NK-92 treated with Interleukin-12 subunit alpha and Interleukin-12 subunit beta, amount 100 ng/mL, for 24 hours (cell line): Measurements from ENCODE around the gene NRDC.

Experiments used
- DNase-seq: peaks from one replicate; lab custom pipeline; 2025; lab: John Stamatoyannopoulos, UW

The NRDC gene, protein sequence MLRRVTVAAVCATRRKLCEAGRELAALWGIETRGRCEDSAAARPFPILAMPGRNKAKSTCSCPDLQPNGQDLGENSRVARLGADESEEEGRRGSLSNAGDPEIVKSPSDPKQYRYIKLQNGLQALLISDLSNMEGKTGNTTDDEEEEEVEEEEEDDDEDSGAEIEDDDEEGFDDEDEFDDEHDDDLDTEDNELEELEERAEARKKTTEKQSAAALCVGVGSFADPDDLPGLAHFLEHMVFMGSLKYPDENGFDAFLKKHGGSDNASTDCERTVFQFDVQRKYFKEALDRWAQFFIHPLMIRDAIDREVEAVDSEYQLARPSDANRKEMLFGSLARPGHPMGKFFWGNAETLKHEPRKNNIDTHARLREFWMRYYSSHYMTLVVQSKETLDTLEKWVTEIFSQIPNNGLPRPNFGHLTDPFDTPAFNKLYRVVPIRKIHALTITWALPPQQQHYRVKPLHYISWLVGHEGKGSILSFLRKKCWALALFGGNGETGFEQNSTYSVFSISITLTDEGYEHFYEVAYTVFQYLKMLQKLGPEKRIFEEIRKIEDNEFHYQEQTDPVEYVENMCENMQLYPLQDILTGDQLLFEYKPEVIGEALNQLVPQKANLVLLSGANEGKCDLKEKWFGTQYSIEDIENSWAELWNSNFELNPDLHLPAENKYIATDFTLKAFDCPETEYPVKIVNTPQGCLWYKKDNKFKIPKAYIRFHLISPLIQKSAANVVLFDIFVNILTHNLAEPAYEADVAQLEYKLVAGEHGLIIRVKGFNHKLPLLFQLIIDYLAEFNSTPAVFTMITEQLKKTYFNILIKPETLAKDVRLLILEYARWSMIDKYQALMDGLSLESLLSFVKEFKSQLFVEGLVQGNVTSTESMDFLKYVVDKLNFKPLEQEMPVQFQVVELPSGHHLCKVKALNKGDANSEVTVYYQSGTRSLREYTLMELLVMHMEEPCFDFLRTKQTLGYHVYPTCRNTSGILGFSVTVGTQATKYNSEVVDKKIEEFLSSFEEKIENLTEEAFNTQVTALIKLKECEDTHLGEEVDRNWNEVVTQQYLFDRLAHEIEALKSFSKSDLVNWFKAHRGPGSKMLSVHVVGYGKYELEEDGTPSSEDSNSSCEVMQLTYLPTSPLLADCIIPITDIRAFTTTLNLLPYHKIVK

DNA sequence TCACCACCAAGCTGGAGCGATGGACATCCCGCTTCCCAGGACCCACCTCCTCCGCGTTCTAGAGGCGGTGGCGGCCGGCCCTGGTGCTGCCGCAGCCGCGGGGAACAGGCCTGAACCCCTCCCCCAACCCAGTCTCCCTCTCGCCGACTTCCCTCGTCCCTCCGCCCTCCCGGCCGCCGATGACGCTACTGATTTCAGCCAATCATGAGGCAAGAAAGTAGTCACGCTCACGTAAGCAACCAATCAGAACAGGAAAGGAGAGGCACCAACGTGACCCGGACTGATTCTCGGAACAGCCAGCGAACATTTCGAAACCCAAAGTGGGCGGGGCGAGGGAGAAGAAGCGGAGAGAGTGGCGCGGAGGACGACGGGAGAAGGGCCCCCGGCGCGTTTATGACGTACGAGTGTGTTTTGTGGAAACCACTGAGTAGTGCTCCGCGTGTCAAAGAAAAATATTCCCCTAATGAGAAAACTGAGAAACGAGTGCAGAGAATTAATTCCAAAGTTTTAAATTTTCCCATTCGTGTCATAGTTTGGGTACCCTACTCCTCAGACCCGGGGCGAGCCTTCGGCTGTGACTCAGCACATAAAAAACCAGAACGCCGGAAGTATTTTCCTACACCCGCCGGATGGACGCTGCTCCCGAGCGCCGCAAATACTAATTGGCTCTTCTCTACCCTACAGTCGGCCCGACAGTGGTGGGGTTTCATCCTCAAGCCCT is at the start of gene NRDC:
Gene NRDC, minus strand, starts transcription at position 112 of the 721 bp plus-strand sequence. CDS start 112 bp downstream, outside the sequence.
- peak; percentile 99 for DNase-seq

DNA sequence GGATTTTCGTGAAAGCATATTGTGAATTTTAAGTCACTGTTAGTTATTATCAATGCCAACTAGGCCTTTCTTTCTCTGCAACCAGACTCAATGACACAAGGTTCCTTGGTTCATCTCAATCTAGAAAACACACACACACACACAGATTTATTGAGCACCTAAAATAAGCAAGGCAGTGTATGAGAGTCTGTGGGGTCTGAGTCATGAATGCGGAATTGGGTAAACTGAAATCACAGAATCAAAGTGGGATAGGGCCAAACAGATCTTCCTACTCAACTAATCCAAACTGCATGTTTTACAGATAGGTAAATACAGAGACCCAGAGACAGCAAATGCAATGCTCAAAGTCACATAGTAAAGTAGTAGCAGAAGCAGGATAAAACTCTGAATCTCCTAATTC is 48.5 kb upstream of the NRDC start:
- no peak for DNase-seq

DNA sequence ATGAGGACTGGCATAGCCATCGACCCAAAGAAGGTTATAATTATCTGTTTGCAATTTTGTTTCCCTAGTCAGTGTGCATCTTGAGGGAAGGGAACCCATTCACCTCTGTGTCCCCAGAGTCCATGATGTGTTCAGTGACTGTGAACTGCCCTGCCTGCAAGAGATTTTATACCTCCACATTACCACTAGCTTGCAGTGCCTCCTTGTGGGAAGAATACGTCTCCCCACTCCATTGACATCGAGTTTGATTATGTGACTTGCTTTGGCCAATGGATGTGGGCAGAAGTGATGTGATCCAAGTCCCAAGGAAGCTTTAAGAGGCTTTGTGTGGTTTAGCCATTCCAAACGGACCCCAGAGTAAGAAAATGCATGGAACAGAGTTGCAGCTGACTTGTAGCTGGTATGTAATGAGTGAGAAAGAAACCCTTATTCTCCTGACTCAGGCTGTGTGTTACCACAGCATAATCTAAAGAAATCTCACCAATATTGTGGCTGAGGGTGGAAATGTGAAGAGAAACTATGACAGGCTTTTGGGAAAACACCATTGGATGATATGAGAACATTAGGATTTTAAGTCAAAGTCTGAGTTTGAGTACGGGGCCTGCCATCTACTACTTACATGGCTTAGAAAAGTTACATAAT is 47.8 kb upstream of the NRDC start:
- no peak for DNase-seq

DNA sequence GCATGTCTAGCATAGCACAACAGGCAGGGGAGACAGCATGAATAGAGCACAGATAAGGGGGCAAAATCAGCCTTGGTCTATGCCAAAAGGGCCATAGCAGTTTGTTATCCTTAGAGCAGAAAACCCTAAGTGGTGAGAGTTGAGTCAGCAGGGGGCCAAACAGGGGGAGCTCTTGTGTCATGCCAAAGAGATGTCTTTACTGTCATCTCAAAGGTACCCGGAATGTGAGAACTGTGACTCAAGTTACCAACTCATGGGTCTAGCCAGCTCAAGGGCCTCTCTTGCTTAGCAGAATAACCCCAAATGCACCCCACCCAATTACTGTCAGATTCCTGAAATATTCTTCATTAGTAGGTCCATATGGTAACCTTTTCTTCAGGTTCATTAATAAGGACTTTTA is 45.9 kb upstream of the NRDC start:
- DNase-seq, result no peak

DNA sequence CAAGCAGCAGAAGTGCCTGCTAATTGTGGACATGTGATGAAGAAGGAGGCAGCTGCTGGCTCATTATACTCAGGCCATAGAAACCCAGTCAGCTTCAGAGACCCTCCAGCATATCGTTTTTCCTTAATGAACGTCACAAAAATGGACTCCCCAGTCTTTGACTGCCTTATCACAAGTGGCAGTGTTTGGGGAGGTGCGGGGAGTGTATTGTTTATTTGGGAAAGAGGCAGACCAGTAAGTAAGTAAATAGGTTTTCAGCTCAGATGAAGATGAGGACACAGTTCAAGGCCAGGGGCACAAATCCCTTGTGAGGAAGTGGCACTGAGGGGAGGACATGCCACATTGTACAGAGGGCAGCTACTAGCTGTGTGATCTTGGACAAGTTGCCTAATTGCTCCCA is 43.5 kb upstream of the NRDC start:
- DNase-seq, result no peak

DNA sequence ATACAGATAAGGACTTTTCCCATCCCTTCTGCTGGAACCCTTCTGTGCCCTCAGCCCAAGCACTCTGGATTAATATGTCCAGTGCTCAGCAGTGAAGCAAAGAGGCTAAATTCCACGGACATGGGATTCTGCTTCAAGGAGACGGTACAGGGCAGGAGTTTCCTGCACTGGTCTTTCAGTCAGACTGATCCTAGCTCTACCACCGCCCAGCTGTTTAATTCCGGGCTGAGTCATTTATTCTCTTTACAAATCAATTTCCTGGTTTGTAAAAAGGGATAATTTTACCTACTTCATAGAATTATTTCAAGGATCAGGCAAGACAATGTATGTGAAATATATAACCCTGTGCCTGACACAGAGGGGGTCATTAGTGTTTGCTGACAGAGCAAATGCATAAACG is 41.6 kb upstream of the NRDC start:
- no peak for DNase-seq

DNA sequence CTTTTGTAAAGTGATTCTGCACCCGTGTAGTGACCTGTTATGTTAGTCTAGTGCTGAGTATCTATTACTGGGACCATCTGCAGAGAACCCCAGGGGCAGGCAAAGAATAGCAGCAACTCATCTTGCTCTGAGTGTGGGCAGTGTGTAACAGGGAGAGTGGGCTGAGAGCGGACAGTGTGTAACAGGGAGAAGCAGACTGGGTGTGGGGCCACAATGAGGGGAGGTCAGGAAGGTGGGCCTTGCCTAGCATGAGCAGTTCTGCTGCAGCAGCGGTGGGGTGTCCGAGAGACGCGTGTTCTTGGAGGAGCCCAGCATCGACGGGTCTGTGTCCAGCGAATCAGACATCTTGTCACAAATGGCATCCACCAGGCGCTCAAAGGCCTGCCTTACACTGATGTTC is 41.2 kb upstream of the NRDC start:
- no peak for DNase-seq

DNA sequence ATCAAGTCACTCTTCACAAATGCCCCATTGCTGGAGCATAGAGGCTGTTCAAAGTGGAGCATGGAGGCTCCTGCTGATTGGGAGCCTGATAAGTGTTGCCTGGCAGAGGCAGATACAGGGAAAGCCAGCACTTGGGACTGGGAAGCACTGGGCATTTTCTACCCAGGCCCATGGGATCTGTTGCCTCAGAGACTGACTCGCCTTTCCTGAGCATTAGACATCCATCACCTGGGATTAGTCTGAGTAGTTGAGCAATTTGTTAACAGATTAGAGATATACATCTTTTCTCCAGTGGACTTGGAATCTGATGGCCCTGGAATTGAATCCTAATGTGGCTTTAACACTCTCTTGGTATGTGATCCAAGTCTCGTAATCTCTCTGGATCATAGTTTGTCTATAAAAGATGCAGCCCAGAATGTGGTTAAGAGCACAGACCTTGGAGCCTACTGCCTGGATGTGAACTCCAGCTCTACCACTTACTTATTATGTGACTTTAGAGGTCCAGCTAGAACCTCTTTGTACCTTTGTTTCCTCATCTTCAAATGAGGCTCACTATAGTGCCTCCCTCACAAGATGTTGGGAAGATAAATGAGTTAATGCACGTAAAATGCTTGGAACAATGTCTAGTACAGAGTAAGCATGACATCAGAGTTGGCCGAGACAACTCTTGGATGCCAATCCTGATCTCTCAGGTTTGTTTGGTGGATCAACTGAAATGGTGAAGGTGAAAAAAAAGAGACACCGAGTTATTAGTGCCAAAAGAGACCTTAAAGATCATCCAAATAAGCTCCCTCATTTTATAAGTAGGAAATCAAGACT is 38.3 kb upstream of the NRDC start:
- DNase-seq, result no peak

DNA sequence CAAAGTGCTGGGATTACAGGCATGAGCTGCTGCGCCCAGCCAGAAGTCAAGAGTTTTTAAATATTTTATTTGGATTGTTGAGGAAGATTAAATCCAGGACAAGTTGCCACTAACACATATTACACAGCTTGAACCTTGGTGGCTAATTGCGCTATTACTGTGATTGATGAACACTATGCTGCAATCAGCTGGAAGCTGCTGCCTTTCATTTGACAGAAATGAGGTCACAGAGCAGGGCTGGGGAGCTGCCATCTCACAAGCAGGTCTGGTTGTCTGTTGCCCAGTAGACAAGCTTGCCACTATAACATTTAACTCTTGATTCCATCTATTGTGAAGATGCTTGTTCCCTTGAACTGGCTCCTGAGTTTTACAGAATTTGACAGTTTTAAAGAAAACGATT is 37.4 kb upstream of the NRDC start:
- DNase-seq, result no peak

DNA sequence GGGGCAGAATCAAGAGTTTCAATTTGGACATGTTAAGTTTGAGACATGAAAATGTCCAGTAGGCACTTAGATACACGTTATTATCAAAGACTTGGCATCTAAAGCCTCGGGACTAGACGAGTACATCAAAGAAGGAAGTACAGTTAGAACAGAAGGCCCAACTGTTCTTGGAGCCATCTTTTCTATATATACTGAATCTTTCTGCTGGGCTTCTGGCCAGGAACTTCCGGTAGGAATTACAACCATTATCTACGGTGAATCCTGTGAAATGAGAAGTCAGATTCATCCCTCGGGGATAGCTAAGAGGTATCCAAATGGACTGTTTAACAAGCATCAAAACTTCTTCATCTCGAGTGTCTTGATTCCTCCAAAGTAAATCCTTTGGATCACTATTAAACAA is 34.4 kb upstream of the NRDC start:
- no peak for DNase-seq

DNA sequence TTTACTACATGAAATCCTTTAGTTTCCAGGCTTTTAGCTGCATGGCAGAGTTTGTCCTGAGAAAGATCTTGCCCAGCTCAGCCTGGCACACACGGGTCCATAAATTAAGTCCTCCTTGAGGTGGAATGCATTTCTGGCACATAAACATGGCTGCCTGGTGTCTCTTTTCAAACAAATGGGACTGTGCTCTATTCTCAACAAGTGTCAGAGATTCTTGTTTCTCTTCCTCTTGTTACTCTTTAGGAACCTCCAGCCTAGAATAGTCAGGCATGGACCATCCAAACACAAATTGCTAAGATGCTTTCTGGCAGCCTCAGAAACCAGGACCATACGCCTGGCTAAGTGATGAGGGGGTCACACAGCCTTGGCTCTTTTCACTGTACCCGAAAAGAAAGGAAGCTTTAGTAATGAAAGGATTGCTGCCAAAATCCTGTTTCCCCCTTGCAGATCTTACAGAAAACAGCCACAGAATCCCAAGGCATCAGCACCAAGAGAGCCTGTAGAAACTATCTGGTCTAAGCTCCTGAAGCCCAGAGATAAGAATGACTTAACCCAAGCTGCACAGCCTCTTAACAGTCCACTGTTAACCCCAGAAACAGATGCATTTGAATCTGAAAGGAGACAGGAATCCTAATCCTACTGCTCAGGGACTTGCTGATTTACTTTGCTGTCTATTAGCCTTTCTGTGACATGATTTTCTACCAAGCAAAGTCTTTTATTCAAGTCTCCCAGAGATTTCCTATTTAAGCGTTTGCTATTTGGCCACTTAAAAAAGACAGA is 31.9 kb upstream of the NRDC start:
- no peak for DNase-seq

DNA sequence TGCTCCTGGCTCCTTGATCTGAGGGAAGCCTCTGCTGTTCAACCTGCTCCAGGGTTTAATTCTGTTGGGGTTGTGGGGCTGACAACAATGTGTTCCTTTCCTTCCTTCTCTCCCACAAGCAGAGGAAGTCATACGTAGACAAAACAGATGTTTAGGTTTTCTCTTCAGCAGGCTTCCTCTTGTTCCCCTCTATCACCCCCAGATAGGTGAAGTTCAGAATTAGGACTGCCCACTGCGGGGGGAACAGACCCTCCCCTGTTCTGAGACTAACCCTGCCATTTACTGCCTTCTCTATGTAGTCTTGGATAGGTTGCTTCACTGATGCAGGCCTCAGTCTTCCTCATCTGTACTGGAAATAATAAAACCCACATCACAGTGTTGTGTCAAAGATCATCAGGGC is 30.0 kb upstream of the NRDC start:
- DNase-seq, result no peak

DNA sequence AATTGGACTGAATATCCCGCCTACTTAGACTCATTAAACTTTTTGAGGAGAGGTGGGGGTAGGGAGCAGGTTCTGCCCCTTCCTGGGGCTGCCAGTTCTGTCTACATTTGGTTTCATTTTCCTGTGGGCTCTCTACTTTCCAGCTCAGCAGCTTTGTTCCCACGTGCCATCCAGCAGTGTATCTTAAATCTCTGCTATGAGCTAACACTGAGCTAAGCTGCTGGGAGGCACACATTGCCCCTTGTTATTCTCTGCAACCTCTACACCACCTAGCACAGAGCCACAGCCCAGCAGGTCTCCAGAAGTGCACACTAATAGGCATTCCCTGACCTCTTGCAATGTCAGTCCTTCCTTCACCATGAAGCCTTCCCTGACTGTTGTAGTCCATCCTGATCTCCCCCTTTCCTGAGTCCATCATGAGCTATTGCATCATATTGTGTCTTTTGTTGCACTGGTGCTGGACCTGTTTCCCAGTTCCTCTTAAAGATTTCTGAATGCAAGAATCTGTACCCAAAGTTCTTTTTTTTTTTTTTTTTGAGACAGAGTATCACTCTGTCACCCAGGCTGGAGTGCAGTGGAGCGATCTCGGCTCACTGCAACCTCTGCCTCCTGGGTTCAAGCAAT is 28.7 kb upstream of the NRDC start:
- no peak for DNase-seq

DNA sequence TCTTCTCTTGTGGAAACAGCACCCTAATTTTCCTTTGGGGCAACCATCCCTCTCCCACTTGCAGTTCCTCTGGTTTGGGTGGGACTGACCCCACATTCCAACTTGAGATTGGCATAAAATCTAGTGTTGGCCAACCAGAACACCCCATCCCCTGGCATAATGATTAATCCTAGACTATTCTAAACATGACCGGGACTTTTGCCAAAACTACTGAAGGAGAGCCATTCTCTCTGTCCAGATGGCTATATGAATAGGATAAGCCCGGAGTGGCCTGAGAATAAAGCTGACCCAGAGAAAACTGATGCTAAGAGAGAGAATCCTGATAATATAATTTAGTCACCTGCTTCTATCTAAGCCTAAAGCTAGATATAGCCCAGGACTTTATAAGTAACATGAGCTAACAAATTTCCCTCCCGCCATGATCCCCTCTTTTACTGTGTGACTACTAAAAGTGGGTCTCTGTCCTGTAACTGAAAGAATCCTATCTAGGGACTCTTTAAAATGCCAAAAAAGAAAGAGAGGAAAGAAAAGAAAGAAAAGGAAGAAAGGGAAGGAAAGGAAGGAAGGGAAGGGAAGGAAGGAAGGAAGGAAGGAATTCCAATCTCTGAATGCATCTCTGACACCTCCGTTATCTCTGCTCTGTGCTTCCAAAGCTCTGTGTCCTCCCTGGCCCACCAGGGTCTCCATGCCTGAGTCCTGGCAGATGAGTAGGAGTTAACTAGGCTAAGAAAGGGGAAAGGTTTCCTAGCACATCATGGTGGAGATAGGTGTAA is 28.0 kb upstream of the NRDC start:
- DNase-seq, result no peak

DNA sequence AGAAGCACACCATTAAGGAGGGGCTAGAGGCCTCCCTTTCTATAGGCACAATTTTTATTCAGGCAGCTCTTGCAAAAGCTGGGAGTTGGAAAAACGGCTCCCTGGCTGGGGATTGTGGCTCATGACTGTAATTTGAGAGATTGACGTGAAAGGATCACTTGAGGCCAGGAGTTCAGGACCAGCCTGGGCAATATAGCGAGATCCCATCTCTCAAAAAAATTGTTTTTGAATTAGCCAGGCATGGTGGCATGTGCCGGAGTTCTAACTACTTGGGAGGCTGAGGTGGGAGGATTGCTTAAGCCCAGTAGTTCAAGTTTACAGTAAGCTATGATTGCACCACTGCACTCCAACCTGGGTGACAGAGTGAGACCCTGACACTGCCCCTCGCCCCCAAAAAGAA is 23.9 kb upstream of the NRDC start:
- DNase-seq, result no peak

DNA sequence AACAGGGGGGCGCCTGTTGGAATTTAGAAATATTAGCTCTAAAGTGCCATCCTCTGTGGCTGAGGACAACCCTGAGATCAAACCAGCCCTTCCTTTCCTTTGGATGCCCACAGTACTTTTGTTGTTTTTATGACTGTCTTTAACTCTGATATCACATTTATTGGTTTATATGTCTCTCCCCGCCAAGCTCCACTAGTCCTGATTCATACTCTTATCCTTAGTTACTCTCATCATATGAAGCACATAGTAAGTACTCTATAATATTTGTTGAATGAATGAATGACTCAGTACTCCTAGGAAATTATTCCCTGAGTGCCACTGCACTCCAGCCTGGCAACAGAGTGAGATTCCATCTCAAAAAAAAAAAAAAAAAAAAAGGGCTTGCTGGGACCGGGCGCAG is 22.6 kb upstream of the NRDC start:
- no peak for DNase-seq

DNA sequence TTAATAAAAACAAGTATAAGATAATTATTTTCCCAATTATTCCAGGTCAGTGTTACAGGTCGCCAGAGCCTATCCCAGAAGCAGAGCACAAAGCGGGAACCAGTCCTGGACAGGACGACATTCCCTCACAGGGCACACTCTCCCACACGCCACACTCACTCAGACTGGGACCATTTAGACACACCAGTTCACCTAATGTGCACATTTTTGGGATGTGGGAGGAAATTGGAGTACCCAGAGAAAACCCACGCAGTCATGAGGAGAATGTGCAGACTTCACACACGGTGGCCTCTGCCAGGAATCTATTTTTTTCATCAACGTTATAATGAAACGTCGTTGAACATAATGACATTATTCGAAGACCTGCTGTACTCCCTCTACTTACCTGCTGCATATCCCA is 20.5 kb upstream of the NRDC start:
- DNase-seq, result no peak

DNA sequence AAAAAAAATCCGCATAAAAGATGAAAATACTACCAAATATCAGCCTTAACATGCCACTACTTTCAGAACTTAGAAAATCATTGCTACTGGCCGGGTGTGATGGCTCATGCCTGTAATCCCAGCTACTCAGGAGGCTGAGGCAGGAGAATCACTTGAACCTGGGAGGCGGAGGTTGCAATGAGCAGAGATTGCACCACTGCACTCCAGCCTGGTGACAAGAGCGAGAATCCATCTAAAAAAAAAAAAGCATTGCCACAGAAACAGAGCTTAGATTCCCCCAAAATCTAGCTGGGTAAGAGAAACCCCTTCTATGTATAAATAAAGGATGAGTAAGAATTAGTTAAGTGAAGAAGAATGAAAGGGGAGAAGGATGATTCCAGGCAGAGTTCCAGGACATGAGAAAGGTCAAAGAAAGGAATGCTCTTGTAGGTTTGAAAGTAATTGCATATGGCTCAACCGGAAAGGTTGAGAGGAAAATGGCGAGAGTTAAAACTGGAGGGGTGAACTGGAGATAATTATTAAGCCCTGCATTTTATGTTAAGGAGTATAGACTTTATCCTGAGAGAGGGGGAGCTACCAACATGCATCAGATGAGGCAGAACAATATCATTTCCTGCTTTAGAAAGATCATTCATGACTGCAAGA is 19.7 kb upstream of the NRDC start:
- DNase-seq, result no peak
